Measurements from ENCODE around the gene ADAM12. TPM values are rescaled to one million over a fixed set of nuclear protein-coding genes. Genes with fewer than 3 reads are reported as not detected.

Gene ADAM12
- total RNA-seq, 1 donor from 2014 or later, result 82.4 TPM

- H3K9me3 Mint-ChIP-seq, result peaks cover 2% of the 10 kb centered on the region
- H3K27ac Mint-ChIP-seq (ENCODE audit: unreplicated experiment), result no peak overlapping the region
- no peak for TF ChIP-seq CTCF (conservative IDR thresholded peaks at IDR 0.05)
- no peaks in the 10 kb centered on the region for H3K36me3 Mint-ChIP-seq (ENCODE audit: low read depth)
- H3K4me1 Mint-ChIP-seq, result peaks cover 28% of the 10 kb centered on the region
- H3K27me3 Mint-ChIP-seq (ENCODE audit: low read depth), result no peaks in the 10 kb centered on the region
- no peak overlapping the region for H3K4me3 Mint-ChIP-seq
- DNase-seq (ENCODE audit: low read depth, low spot score), result no peak
Observed at GRCh38 chr10:126229686-126230085, 158.6 kb downstream of the ADAM12 start.

- Mint-ChIP-seq H3K4me1 (peaks cover 31% of the 10 kb centered on the region), H3K9me3 (peaks cover 2% of the 10 kb centered on the region), H3K36me3 (ENCODE audit: low read depth) (no peaks in the 10 kb centered on the region), H3K27ac (ENCODE audit: unreplicated experiment) (no peak overlapping the region), H3K4me3 (no peak overlapping the region), H3K27me3 (ENCODE audit: low read depth) (no peaks in the 10 kb centered on the region)
- no peak for TF ChIP-seq CTCF (conservative IDR thresholded peaks at IDR 0.05)
- no peak for DNase-seq (ENCODE audit: low read depth, low spot score)
Observed at GRCh38 chr10:126227762-126228134, 160.5 kb downstream of the ADAM12 start.

- Mint-ChIP-seq H3K27ac (ENCODE audit: unreplicated experiment) (no peak overlapping the region), H3K4me1 (peaks cover 31% of the 10 kb centered on the region), H3K4me3 (no peak overlapping the region), H3K27me3 (ENCODE audit: low read depth) (no peaks in the 10 kb centered on the region), H3K36me3 (ENCODE audit: low read depth) (no peaks in the 10 kb centered on the region), H3K9me3 (peaks cover 2% of the 10 kb centered on the region)
- DNase-seq (ENCODE audit: low read depth, low spot score), result no peak
- TF ChIP-seq CTCF (conservative IDR thresholded peaks at IDR 0.05), result no peak
Observed at GRCh38 chr10:126226988-126227761, 161.1 kb downstream of the ADAM12 start.

GRCh38 chr10:126226205-126226604 lies 162.1 kb downstream of the ADAM12 start:
- Mint-ChIP-seq H3K4me3 (no peak overlapping the region), H3K36me3 (ENCODE audit: low read depth) (no peaks in the 10 kb centered on the region), H3K27ac (ENCODE audit: unreplicated experiment) (no peak overlapping the region), H3K27me3 (ENCODE audit: low read depth) (no peaks in the 10 kb centered on the region), H3K9me3 (no peaks in the 10 kb centered on the region), H3K4me1 (peaks cover 27% of the 10 kb centered on the region)
- no peak for TF ChIP-seq CTCF (conservative IDR thresholded peaks at IDR 0.05)
- DNase-seq (ENCODE audit: low read depth, low spot score), result no peak

- Mint-ChIP-seq H3K4me3 (no peak overlapping the region), H3K4me1 (peaks cover 27% of the 10 kb centered on the region), H3K27me3 (ENCODE audit: low read depth) (no peaks in the 10 kb centered on the region), H3K27ac (ENCODE audit: unreplicated experiment) (peak overlapping the region; percentile 69), H3K9me3 (no peaks in the 10 kb centered on the region), H3K36me3 (ENCODE audit: low read depth) (no peaks in the 10 kb centered on the region)
- DNase-seq (ENCODE audit: low read depth, low spot score), result no peak
- no peak for TF ChIP-seq CTCF (conservative IDR thresholded peaks at IDR 0.05)
Observed at GRCh38 chr10:126225672-126226008, 162.6 kb downstream of the ADAM12 start.

All from neural crest cell (in vitro differentiated cells).